Neural cell (in vitro differentiated cells): Measurements from ENCODE around the gene EPC2. TPM values are rescaled to one million over a fixed set of nuclear protein-coding genes. Genes with fewer than 3 reads are reported as not detected.

ENCODE experiments used
- H2AFZ ChIP-seq: fragments of 200-600, 300-800 bp; sonication (generic), shearing (Covaris generic); 2 replicates; pipeline ENCODE4 v1.6.0; 2014; ENCODE audit warnings: low read depth, mild to moderate bottlenecking, antibody characterized with exemption, low read length, moderate library complexity
- H3F3A ChIP-seq: fragments of 200-600 bp; shearing (Covaris generic); 2 replicates; pipeline ENCODE4 v1.6.1; 2016; ENCODE audit warnings: mild to moderate bottlenecking, moderate library complexity, mixed read lengths, antibody characterized with exemption, low read length; ENCODE audit not compliant: insufficient read depth, poor library complexity, severe bottlenecking
- H3K27ac ChIP-seq: fragments of 200-600, 300-800 bp; sonication (generic), shearing (Covaris generic); 2 replicates; pipeline ENCODE4 v1.5.1; 2014; ENCODE audit warnings: mild to moderate bottlenecking, low read length, moderate library complexity
- H3K27me3 ChIP-seq: fragments of 300-800, 200-600 bp; sonication (generic), shearing (Covaris generic); 2 replicates; pipeline ENCODE4 v1.6.0; 2014; ENCODE audit warnings: mild to moderate bottlenecking, low read depth, low read length, moderate library complexity; ENCODE audit not compliant: insufficient read depth
- H3K36me3 ChIP-seq: fragments of 300-800, 200-600 bp; sonication (generic), shearing (Covaris generic); 2 replicates; pipeline ENCODE4 v1.5.1; 2014; ENCODE audit warnings: mild to moderate bottlenecking, antibody characterized with exemption, low read length, moderate library complexity; ENCODE audit not compliant: insufficient read depth
- H3K4me2 ChIP-seq: fragments of 300-800, 200-600 bp; sonication (generic), shearing (Covaris generic); 2 replicates; pipeline ENCODE4 v1.6.0; 2014; ENCODE audit warnings: mild to moderate bottlenecking, low read length
- H3K4me3 ChIP-seq: fragments of 300-800, 200-600 bp; sonication (generic), shearing (Covaris generic); 2 replicates; pipeline ENCODE4 v1.5.1; 2014; ENCODE audit warnings: mild to moderate bottlenecking, low read length, moderate library complexity
- H3K79me2 ChIP-seq: fragments of 200-600 bp; shearing (Covaris generic); replicated peaks from 2 replicates; pipeline ENCODE4 v1.6.0; 2014; ENCODE audit warnings: mild to moderate bottlenecking, low read length, moderate library complexity; ENCODE audit not compliant: insufficient read depth
- H3K9ac ChIP-seq: fragments of 300-800, 200-600 bp; sonication (generic), shearing (Covaris generic); 2 replicates; pipeline ENCODE4 v1.6.1; 2016; ENCODE audit warnings: mild to moderate bottlenecking, low read length, mixed read lengths
- H3K9me2 ChIP-seq: fragments of 200-600 bp; shearing (Covaris generic); 2 replicates; pipeline ENCODE4 v1.6.1; 2016; ENCODE audit warnings: mild to moderate bottlenecking, low read length, mixed read lengths; ENCODE audit not compliant: insufficient read depth
- H3K9me3 ChIP-seq: fragments of 200-600, 300-800 bp; sonication (generic), shearing (Covaris generic); 2 replicates; pipeline ENCODE4 v1.6.1; 2016; ENCODE audit warnings: mild to moderate bottlenecking, mixed run types, low read length, moderate library complexity, mixed read lengths
- H4K20me1 ChIP-seq: fragments of 200-600 bp; shearing (Covaris generic); 2 replicates; pipeline ENCODE4 v1.6.1; 2016; ENCODE audit warnings: mild to moderate bottlenecking, mixed run types; ENCODE audit not compliant: insufficient read depth
- CTCF ChIP-seq: fragments of 450-650 bp; IDR thresholded peaks from 2 replicates; pipeline ENCODE4 v1.5.1; 2014; ENCODE audit warnings: antibody characterized with exemption, mild to moderate bottlenecking, moderate library complexity; ENCODE audit not compliant: poor library complexity, severe bottlenecking
- EP300 ChIP-seq: fragments of 450-650 bp; conservative IDR thresholded peaks from 2 replicates; pipeline ENCODE4 v1.6.1; 2014; ENCODE audit warnings: antibody characterized with exemption, mild to moderate bottlenecking, moderate library complexity; ENCODE audit not compliant: poor library complexity, severe bottlenecking
- EZH2 ChIP-seq: fragments of 200-600, 300-800 bp; shearing (Covaris generic), sonication (generic); IDR thresholded peaks from 2 replicates; pipeline ENCODE4 v1.6.1; 2014; ENCODE audit warnings: antibody characterized with exemption, low read length, borderline replicate concordance, mild to moderate bottlenecking; ENCODE audit not compliant: insufficient read depth, poor library complexity, severe bottlenecking
- MXI1 ChIP-seq: fragments of 450-650 bp; conservative IDR thresholded peaks from 2 replicates; pipeline ENCODE4 v1.6.1; 2014; ENCODE audit warnings: antibody characterized with exemption, mild to moderate bottlenecking; ENCODE audit not compliant: poor library complexity, severe bottlenecking
- POLR2AphosphoS5 ChIP-seq: IDR thresholded peaks from 2 replicates; pipeline ENCODE4 v1.6.1; 2012
- RAD21 ChIP-seq: fragments of 450-650 bp; conservative IDR thresholded peaks from 2 replicates; pipeline ENCODE4 v1.6.1; 2014; ENCODE audit warnings: antibody characterized with exemption, mild to moderate bottlenecking, moderate library complexity
- REST ChIP-seq: IDR thresholded peaks from 2 replicates; pipeline ENCODE4 v1.6.1; 2012; ENCODE audit warnings: borderline replicate concordance
- SMC3 ChIP-seq: fragments of 450-650 bp; conservative IDR thresholded peaks from 2 replicates; pipeline ENCODE4 v1.6.1; 2014; ENCODE audit warnings: antibody characterized with exemption, mild to moderate bottlenecking, moderate library complexity; ENCODE audit not compliant: poor library complexity
- TAF1 ChIP-seq: IDR thresholded peaks from 2 replicates; pipeline ENCODE4 v1.6.1; 2012; ENCODE audit warnings: low read depth
- polyA plus RNA-seq: library from polyadenylated mRNA; depleted of rRNA; stranded (reverse); fragments of >200 nt; gene quantifications from 2 replicates; pipeline ENCODE4 v1.2.3, GENCODE V29; 2014

The EPC2 gene
- polyA plus RNA-seq, 1 donor from 2014 or later: 43.9 TPM

- Histone ChIP-seq H3K79me2 (no peaks in the 10 kb centered on the region), H3K36me3 (no peaks in the 10 kb centered on the region), H2AFZ (no peak overlapping the region), H3F3A (no peaks in the 10 kb centered on the region), H3K9me2 (no peaks in the 10 kb centered on the region), H3K9me3 (peaks cover 3% of the 10 kb centered on the region), H3K4me2 (no peak overlapping the region), H3K27ac (no peak overlapping the region), H3K4me3 (no peak overlapping the region), H3K9ac (no peak overlapping the region), H3K27me3 (no peaks in the 10 kb centered on the region), H4K20me1 (no peaks in the 10 kb centered on the region)
- TF ChIP-seq EZH2: no peak
- no peak for TF ChIP-seq CTCF
- TF ChIP-seq REST: no peak
- TF ChIP-seq SMC3: no peak
- TF ChIP-seq POLR2AphosphoS5: no peak
- no peak for TF ChIP-seq RAD21
- no peak for TF ChIP-seq TAF1
- no peak for TF ChIP-seq EP300
- no peak for TF ChIP-seq MXI1
These were observed 41.0 kb upstream of the EPC2 start for GRCh38 chr2:148603562-148603920.

- H4K20me1 ChIP-seq: no peaks in the 10 kb centered on the region
These were observed 39.6 kb upstream of the EPC2 start for GRCh38 chr2:148604927-148605326.

DNA sequence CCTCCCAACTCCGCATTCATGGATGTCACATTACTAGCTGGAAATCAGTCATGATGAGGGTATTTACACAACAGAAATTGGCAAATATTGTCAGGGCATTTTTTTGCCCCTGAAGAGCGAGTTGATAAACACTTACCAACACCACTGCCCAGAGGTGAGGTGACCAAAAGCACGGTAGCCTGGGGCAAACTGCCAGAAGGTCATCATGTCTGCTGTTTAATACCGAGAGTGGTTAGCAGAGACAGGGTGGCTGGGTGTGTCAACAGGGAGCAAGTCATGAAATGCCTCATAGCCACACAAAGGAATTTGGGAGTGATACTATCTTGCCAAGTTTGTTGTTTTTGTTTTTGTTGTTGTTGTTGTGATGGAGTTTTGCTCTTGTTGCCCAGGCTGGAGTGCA, 37.0 kb upstream of the EPC2 start:
- H3K9me2 ChIP-seq: no peaks in the 10 kb centered on the region
- H3K27me3 ChIP-seq: no peaks in the 10 kb centered on the region
- no peaks in the 10 kb centered on the region for H4K20me1 ChIP-seq
- no peak for TF ChIP-seq EZH2
- no peak for TF ChIP-seq RAD21
- no peak for TF ChIP-seq TAF1
- TF ChIP-seq EP300: no peak
- TF ChIP-seq REST: no peak
- no peak for TF ChIP-seq MXI1
- no peak for TF ChIP-seq SMC3
- TF ChIP-seq CTCF: no peak
- no peak for TF ChIP-seq POLR2AphosphoS5
- H3K79me2 ChIP-seq: no peaks in the 10 kb centered on the region
- H3K4me2 ChIP-seq: no peak overlapping the region
- no peak overlapping the region for H3K27ac ChIP-seq
- no peak overlapping the region for H3K4me3 ChIP-seq
- no peak overlapping the region for H2AFZ ChIP-seq
- no peaks in the 10 kb centered on the region for H3K36me3 ChIP-seq
- peaks cover 3% of the 10 kb centered on the region for H3K9me3 ChIP-seq
- H3F3A ChIP-seq: no peaks in the 10 kb centered on the region
- H3K9ac ChIP-seq: no peak overlapping the region

More at GRCh38 chr2:148604927-148605326, 39.6 kb upstream of the EPC2 start:
- Histone ChIP-seq H3K4me2 (no peak overlapping the region), H3K27me3 (no peaks in the 10 kb centered on the region), H3K4me3 (no peak overlapping the region), H3K9me3 (peaks cover 3% of the 10 kb centered on the region), H3K9me2 (no peaks in the 10 kb centered on the region), H3F3A (no peaks in the 10 kb centered on the region), H3K79me2 (no peaks in the 10 kb centered on the region), H2AFZ (no peak overlapping the region), H3K36me3 (no peaks in the 10 kb centered on the region), H3K9ac (no peak overlapping the region), H3K27ac (no peak overlapping the region)
- no peak for TF ChIP-seq EZH2
